ENCODE data around the gene LRRC1.

DNA sequence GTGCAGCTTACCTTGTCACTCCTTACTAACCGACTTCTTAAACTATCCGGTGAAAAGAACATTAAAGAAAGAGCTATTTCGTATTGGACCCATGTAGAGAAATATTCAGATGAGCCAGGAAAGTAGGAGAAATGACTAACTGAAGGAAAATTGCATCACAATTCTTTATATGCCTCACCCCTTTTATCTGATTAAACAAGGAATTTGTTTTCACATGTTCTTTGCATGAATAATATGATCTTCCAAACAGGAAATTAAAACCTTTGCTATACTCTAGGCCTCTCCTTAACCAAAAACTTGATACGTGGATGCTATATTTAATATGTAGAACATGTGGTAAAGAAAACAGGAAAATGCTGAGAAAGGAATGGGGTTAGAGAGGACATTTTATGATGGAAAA lies 41.9 kb upstream of the LRRC1 start:
- TF ChIP-seq EZH2 (IDR thresholded peaks at IDR 0.05) (no peak), POLR2AphosphoS5 (IDR thresholded peaks at IDR 0.05; ENCODE audit: borderline replicate concordance, low read depth, low read length) (no peak)

Data from SK-N-MC (cell line).